Activated T-cell treated with anti-CD3 and anti-CD28 coated beads, Interleukin-2, amount 50 U/mL, for 24 hours (primary cell): ENCODE measurements around the gene ACTR5.

ENCODE experiments used
- DNase-seq: peaks from one replicate; pipeline ENCODE4 v3.0.0-alpha.2; 2020
- H3K27ac Mint-ChIP-seq: 2 replicates; pipeline ENCODE4 v1.8.0; 2020; ENCODE audit warnings: mild to moderate bottlenecking, mixed read lengths
- H3K27me3 Mint-ChIP-seq: 2 replicates; pipeline ENCODE4 v1.8.0; 2020; ENCODE audit warnings: mixed read lengths
- H3K36me3 Mint-ChIP-seq: 2 replicates; pipeline ENCODE4 v1.8.0; 2020; ENCODE audit warnings: low read depth, mixed read lengths
- H3K4me1 Mint-ChIP-seq: 2 replicates; pipeline ENCODE4 v1.8.0; 2020; ENCODE audit warnings: low read depth, mixed read lengths
- H3K4me3 Mint-ChIP-seq: 2 replicates; pipeline ENCODE4 v1.8.0; 2020; ENCODE audit warnings: mild to moderate bottlenecking, moderate library complexity, mixed read lengths
- H3K9me3 Mint-ChIP-seq: 2 replicates; pipeline ENCODE4 v1.8.0; 2020; ENCODE audit warnings: mixed read lengths

The ACTR5 gene

GRCh38 chr20:38747495-38748096, 664 bp upstream of the ACTR5 start:
- Mint-ChIP-seq H3K27ac (peak overlapping the region; percentile 56), H3K4me1 (peaks cover 28% of the 10 kb centered on the region), H3K27me3 (peaks cover 8% of the 10 kb centered on the region), H3K36me3 (peaks cover 27% of the 10 kb centered on the region), H3K9me3 (no peaks in the 10 kb centered on the region), H3K4me3 (peak overlapping the region; percentile 91)
- DNase-seq, result no peak

- DNase-seq, result no peak
- Mint-ChIP-seq H3K4me1 (peaks cover 28% of the 10 kb centered on the region), H3K9me3 (no peaks in the 10 kb centered on the region)
Measured at GRCh38 chr20:38748861-38749149, 545 bp downstream of the ACTR5 start.

DNA sequence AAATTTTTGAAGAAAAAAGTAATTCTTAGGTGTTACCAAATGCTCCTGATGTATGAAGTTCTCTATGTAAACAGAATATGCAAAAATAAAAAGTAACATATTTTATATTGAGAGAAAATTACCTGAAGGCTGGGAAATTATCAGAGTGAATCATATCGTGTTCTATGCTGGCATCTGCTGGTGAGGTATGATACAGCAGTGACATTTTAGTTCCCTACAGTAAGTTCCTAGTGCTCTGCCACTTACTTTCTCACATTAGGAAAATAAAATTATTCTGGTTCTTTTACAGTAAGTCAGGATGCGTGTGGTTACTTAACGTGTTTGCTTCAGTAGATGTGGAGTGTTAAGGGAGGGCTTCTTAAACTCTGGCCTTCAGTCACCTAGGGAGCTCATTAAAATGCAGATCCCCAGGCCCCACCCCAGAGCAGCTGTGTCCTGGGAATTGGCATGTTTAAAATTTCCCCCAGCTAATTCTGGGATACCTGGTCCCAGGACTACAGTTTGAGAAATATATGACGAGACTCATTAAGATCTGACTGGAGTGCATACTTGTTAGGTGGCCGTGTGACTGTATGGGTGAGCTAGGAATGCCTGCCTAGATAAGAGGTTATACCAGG, 3.2 kb downstream of the ACTR5 start:
- DNase-seq, result no peak
- peaks cover 28% of the 10 kb centered on the region for H3K4me1 Mint-ChIP-seq
- no peak overlapping the region for H3K4me3 Mint-ChIP-seq
- no peaks in the 10 kb centered on the region for H3K27me3 Mint-ChIP-seq
- H3K9me3 Mint-ChIP-seq, result no peaks in the 10 kb centered on the region
- peaks cover 63% of the 10 kb centered on the region for H3K36me3 Mint-ChIP-seq
- no peak overlapping the region for H3K27ac Mint-ChIP-seq

More at GRCh38 chr20:38748861-38749149, 545 bp downstream of the ACTR5 start:
- Mint-ChIP-seq H3K27ac (peak overlapping the region; percentile 91), H3K36me3 (peaks cover 39% of the 10 kb centered on the region), H3K4me3 (peak overlapping the region; percentile 91), H3K27me3 (peaks cover under 1% of the 10 kb centered on the region)

DNA sequence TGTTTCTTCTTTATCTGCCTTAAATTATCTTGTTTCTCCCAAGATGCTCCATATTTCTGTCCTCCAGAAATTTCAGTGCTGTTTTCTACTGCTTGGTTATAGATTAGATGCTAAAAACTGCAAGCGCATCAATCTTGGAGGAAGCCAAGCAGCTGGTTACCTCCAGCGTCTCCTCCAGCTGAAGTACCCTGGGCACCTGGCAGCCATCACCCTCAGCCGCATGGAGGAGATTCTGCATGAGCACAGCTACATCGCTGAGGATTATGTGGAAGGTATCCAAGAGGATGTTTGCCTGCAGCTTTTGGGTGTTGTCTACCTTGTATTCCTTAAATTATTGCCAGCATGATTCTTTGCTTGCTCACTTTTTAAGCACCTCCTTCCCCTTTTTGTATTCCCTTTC, 3.8 kb downstream of the ACTR5 start:
- Mint-ChIP-seq H3K9me3 (no peaks in the 10 kb centered on the region), H3K4me1 (peaks cover 28% of the 10 kb centered on the region), H3K27me3 (no peaks in the 10 kb centered on the region), H3K4me3 (no peak overlapping the region), H3K27ac (no peak overlapping the region), H3K36me3 (peaks cover 67% of the 10 kb centered on the region)
- DNase-seq, result no peak

GRCh38 chr20:38754924-38755323, 6.7 kb downstream of the ACTR5 start:
- Mint-ChIP-seq H3K27me3 (no peaks in the 10 kb centered on the region), H3K27ac (no peak overlapping the region), H3K36me3 (peaks cover 90% of the 10 kb centered on the region), H3K4me1 (peaks cover 10% of the 10 kb centered on the region), H3K9me3 (no peaks in the 10 kb centered on the region), H3K4me3 (no peak overlapping the region)
- DNase-seq, result no peak

DNA sequence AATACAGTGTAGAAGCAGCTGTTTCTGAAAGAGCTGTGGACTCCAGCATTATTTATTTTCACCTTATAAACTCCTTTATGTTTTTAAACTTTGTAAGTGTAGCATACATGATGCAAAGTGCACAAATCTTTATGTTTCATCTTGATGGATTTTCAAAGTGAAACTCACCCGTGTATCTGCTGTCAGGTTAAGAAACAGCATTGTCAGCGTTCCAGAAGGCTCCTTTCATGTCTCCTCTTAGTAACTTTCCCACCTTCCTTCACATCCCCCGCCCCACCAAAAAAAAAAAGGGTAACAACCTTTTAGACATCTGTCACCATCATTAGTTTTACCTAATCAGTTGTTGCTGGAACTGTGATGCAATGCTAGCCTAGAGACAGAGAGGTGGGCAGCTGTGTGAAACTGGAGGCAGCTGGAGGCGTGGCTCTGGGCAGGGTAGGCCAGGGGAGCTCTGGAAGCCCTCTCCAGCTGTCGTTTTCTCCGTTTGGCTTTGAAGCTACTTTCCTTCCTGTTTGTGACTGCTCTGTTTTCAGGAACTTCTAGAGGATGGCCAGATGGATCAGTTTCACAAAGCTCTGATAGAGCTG, 7.2 kb downstream of the ACTR5 start:
- Mint-ChIP-seq H3K4me3 (no peak overlapping the region), H3K4me1 (peaks cover 6% of the 10 kb centered on the region), H3K27me3 (no peaks in the 10 kb centered on the region), H3K9me3 (no peaks in the 10 kb centered on the region), H3K36me3 (peaks cover 91% of the 10 kb centered on the region), H3K27ac (peak overlapping the region; percentile 77)
- no peak for DNase-seq

DNA sequence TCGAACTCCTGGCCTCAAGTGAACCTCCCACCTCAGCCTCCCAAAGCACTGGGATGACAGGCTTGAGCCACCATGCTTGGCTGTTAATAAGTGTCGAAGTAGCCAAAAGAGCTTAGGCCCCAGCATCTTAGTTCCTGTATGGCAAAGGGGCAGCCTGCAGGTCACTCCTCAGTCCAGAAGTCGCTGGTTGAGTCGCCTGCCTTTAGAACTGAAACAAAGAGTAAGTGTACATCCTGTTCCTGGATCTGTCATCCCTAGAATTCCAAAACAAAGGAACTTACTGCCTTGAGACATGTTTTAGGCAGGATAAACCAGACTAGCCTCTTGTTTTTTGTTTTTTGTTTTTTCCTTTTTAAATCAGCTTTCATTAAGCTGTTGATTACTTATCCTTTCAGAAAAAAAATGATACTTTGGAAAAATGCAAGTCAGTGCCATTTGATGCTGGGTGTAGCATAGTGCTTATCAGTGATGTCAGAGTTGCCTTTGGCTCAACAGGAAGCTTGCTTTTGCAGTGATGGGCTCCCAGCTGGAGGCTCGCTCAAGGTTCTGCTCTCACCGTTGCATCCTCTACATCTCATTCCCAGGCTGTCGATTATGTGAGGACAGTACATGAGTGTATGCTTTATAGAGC, 9.0 kb downstream of the ACTR5 start:
- no peak overlapping the region for H3K27ac Mint-ChIP-seq
- H3K36me3 Mint-ChIP-seq, result peaks cover 94% of the 10 kb centered on the region
- H3K4me1 Mint-ChIP-seq, result no peaks in the 10 kb centered on the region
- H3K4me3 Mint-ChIP-seq, result no peak overlapping the region
- H3K27me3 Mint-ChIP-seq, result no peaks in the 10 kb centered on the region
- H3K9me3 Mint-ChIP-seq, result no peaks in the 10 kb centered on the region
- DNase-seq, result no peak

DNA sequence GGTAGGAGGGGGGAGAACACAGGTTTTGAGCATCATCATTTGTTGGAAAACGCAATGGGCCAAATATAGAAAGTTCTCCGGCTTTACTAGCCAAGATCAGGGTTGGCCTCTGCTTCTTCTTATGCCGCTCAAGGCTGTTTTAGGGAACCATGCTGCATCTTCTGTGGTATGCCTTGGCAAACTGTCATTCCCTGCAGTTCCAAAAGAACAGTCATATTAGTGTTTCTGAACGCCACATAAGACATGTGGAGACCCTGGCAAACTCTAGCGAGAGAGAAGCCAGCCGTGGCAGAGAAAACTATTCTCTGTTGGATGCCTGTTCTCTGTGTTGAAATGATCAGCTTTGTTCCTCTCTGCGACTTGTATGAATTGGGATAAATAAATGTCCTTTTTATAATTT, 10.8 kb downstream of the ACTR5 start:
- H3K27ac Mint-ChIP-seq, result no peak overlapping the region
- H3K9me3 Mint-ChIP-seq, result no peaks in the 10 kb centered on the region
- no peak overlapping the region for H3K4me3 Mint-ChIP-seq
- H3K27me3 Mint-ChIP-seq, result no peaks in the 10 kb centered on the region
- H3K36me3 Mint-ChIP-seq, result peaks cover 94% of the 10 kb centered on the region
- DNase-seq, result no peak
- H3K4me1 Mint-ChIP-seq, result peaks cover 15% of the 10 kb centered on the region

- H3K4me3 Mint-ChIP-seq, result no peak overlapping the region
- H3K9me3 Mint-ChIP-seq, result no peaks in the 10 kb centered on the region
- peaks cover 93% of the 10 kb centered on the region for H3K36me3 Mint-ChIP-seq
- DNase-seq, result no peak
- H3K27ac Mint-ChIP-seq, result no peak overlapping the region
- no peaks in the 10 kb centered on the region for H3K27me3 Mint-ChIP-seq
- peaks cover 31% of the 10 kb centered on the region for H3K4me1 Mint-ChIP-seq
Measured at GRCh38 chr20:38760978-38761377, 12.7 kb downstream of the ACTR5 start.

DNA sequence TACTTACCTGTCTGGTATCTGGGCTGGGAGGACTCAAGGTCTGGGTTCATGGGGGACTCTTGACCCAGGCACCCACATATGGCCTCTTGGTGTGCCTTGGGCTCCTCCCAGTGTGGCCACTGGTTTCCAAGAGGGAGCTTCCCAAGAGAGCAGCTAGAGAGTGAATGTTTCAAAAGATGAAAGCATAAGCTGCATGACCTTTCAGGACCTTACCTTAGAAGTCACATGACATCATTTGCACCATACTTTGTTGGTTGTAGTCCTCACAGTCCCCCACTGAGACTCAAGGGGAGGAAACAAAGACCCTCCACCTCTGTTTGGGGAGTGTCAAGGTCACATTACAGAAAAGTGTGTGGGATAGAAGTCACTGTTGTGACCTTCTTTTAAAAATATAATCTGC, 13.9 kb downstream of the ACTR5 start:
- Mint-ChIP-seq H3K9me3 (no peaks in the 10 kb centered on the region), H3K4me1 (peaks cover 31% of the 10 kb centered on the region), H3K4me3 (no peak overlapping the region), H3K27ac (peak overlapping the region; percentile 41), H3K36me3 (peaks cover 93% of the 10 kb centered on the region), H3K27me3 (no peaks in the 10 kb centered on the region)
- DNase-seq, result no peak

- peaks cover 94% of the 10 kb centered on the region for H3K36me3 Mint-ChIP-seq
- no peak for DNase-seq
- H3K4me3 Mint-ChIP-seq, result no peak overlapping the region
- no peaks in the 10 kb centered on the region for H3K27me3 Mint-ChIP-seq
- peak overlapping the region; percentile 27 for H3K27ac Mint-ChIP-seq
- peaks cover 31% of the 10 kb centered on the region for H3K4me1 Mint-ChIP-seq
- H3K9me3 Mint-ChIP-seq, result no peaks in the 10 kb centered on the region
Measured at GRCh38 chr20:38763616-38764015, 15.4 kb downstream of the ACTR5 start.

- Mint-ChIP-seq H3K36me3 (peaks cover 95% of the 10 kb centered on the region), H3K27me3 (no peaks in the 10 kb centered on the region), H3K4me3 (no peak overlapping the region), H3K9me3 (no peaks in the 10 kb centered on the region), H3K4me1 (peaks cover 31% of the 10 kb centered on the region), H3K27ac (peak overlapping the region; percentile 61)
- peak; percentile 56 for DNase-seq
Measured at GRCh38 chr20:38764567-38765318, 16.5 kb downstream of the ACTR5 start.

DNA sequence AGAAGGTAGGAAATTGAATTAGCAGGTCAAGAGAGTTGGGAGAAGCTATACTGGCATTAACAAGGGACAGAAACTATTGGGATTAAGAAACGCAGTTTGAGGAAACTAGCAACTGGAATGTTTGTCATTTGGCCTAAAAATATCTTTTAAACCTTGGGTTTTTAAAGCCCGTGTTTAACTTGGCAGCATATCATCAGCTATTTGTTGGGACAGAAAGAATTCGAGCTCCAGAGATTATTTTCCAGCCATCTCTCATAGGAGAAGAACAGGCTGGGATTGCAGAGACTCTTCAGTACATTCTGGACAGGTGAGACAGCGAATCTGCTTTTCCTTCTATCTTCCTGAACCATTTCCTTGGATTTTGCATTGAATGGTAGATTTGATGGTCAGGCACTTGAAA, 17.8 kb downstream of the ACTR5 start:
- no peaks in the 10 kb centered on the region for H3K9me3 Mint-ChIP-seq
- peak overlapping the region; percentile 9 for H3K27ac Mint-ChIP-seq
- DNase-seq, result no peak
- H3K4me3 Mint-ChIP-seq, result no peak overlapping the region
- peaks cover 94% of the 10 kb centered on the region for H3K36me3 Mint-ChIP-seq
- peaks cover 31% of the 10 kb centered on the region for H3K4me1 Mint-ChIP-seq
- no peaks in the 10 kb centered on the region for H3K27me3 Mint-ChIP-seq

- Mint-ChIP-seq H3K4me3 (no peak overlapping the region), H3K4me1 (peaks cover 10% of the 10 kb centered on the region), H3K27ac (peak overlapping the region; percentile 9), H3K36me3 (peaks cover 95% of the 10 kb centered on the region), H3K9me3 (no peaks in the 10 kb centered on the region), H3K27me3 (no peaks in the 10 kb centered on the region)
- DNase-seq, result no peak
Measured at GRCh38 chr20:38769376-38770295, 21.4 kb downstream of the ACTR5 start.
